Mesenchymal stem cell (in vitro differentiated cells and primary cell): ENCODE results near the gene ADCY1.

Source experiments
- DNase-seq: peaks from one replicate; pipeline ENCODE4 v3.0.0-alpha.2; 2013
- H2AFZ ChIP-seq: one replicate; pipeline ENCODE4 v1.6.1; 2013; ENCODE audit warnings: low read depth, mild to moderate bottlenecking, control low read depth, inconsistent platforms, low read length, moderate library complexity
- H2AK5ac ChIP-seq: 2 replicates; pipeline ENCODE4 v1.6.1; 2013; ENCODE audit warnings: low read length, moderate library complexity, mild to moderate bottlenecking, inconsistent platforms; ENCODE audit not compliant: severe bottlenecking
- H2BK120ac ChIP-seq: one replicate; pipeline ENCODE4 v1.6.1; 2013; ENCODE audit warnings: low read depth, mild to moderate bottlenecking, inconsistent platforms, low read length, moderate library complexity
- H2BK12ac ChIP-seq, 2 experiments: one replicate each; pipeline ENCODE4 v1.6.1; 2013; ENCODE audit warnings: inconsistent platforms in 2 of 2, low read length in 2 of 2, mild to moderate bottlenecking in 2 of 2, moderate library complexity in 2 of 2, control low read depth in 1 of 2
- H2BK15ac ChIP-seq: one replicate; pipeline ENCODE4 v1.6.1; 2013; ENCODE audit warnings: mild to moderate bottlenecking, low read depth, inconsistent platforms; ENCODE audit not compliant: poor library complexity, severe bottlenecking
- H2BK5ac ChIP-seq: 2 replicates; pipeline ENCODE4 v1.6.1; 2013; ENCODE audit warnings: low read depth, mild to moderate bottlenecking, low read length, control low read depth, inconsistent platforms; ENCODE audit not compliant: poor library complexity, severe bottlenecking
- H3K14ac ChIP-seq, 2 experiments: one replicate each; pipeline ENCODE4 v1.6.1; 2013; ENCODE audit warnings: inconsistent platforms in 2 of 2, low read length in 2 of 2, control low read depth in 1 of 2, mild to moderate bottlenecking in 1 of 2, moderate library complexity in 1 of 2
- H3K18ac ChIP-seq, 2 experiments: one replicate each; pipeline ENCODE4 v1.6.1; 2013; ENCODE audit warnings: inconsistent platforms in 2 of 2, low read length in 2 of 2, control low read depth in 1 of 2, low read depth in 1 of 2, mild to moderate bottlenecking in 1 of 2
- H3K23ac ChIP-seq, 2 experiments: one replicate each; pipeline ENCODE4 v1.6.1; 2013; ENCODE audit warnings: inconsistent platforms in 2 of 2, low read length in 2 of 2, mild to moderate bottlenecking in 2 of 2, moderate library complexity in 2 of 2, control low read depth in 1 of 2
- H3K27ac ChIP-seq: 2 replicates; pipeline ENCODE4 v1.5.1; 2013; ENCODE audit warnings: mild to moderate bottlenecking, moderate library complexity, low read length, control low read depth, inconsistent platforms; ENCODE audit not compliant: poor library complexity, severe bottlenecking
- H3K27me3 ChIP-seq, 2 experiments: 2 replicates each; pipeline versions ENCODE4 v1.6.1 to v1.7.0; 2013; ENCODE audit warnings: low read length in 2 of 2, mild to moderate bottlenecking in 2 of 2, moderate library complexity in 2 of 2, control low read depth in 1 of 2, inconsistent platforms in 1 of 2; ENCODE audit not compliant: control insufficient read depth in 1 of 2, insufficient read depth in 1 of 2
- H3K36me3 ChIP-seq, 2 experiments: 2 replicates each; pipeline versions ENCODE4 v1.6.1 to v1.7.0; 2013; ENCODE audit warnings: low read length in 2 of 2, control low read depth in 1 of 2, inconsistent platforms in 1 of 2, low read depth in 1 of 2, mild to moderate bottlenecking in 1 of 2; ENCODE audit not compliant: insufficient read depth in 2 of 2, control insufficient read depth in 1 of 2
- H3K4ac ChIP-seq, 2 experiments: one replicate each; pipeline ENCODE4 v1.6.1; 2013; ENCODE audit warnings: inconsistent platforms in 2 of 2, low read length in 2 of 2, mild to moderate bottlenecking in 2 of 2, moderate library complexity in 2 of 2, control low read depth in 1 of 2, low read depth in 1 of 2
- H3K4me1 ChIP-seq: 2 replicates; pipeline ENCODE4 v1.6.1; 2013; ENCODE audit warnings: low read depth, low read length, control low read depth; ENCODE audit not compliant: control insufficient read depth, insufficient read depth
- H3K4me2 ChIP-seq: 2 replicates; pipeline ENCODE4 v1.6.1; 2013; ENCODE audit warnings: low read length, mild to moderate bottlenecking, inconsistent platforms; ENCODE audit not compliant: poor library complexity, severe bottlenecking
- H3K4me3 ChIP-seq, 2 experiments: 2 replicates each; pipeline versions ENCODE4 v1.5.1 to v1.7.0; 2013; ENCODE audit warnings: low read length in 2 of 2, mild to moderate bottlenecking in 2 of 2, control low read depth in 1 of 2, low read depth in 1 of 2; ENCODE audit not compliant: insufficient read depth in 1 of 2
- H3K79me1 ChIP-seq: replicated peaks from 2 replicates; pipeline ENCODE4 v1.6.1; 2013; ENCODE audit warnings: mild to moderate bottlenecking, control low read depth, low read length, inconsistent platforms; ENCODE audit not compliant: poor library complexity, severe bottlenecking
- H3K9ac ChIP-seq: 2 replicates; pipeline ENCODE4 v1.7.0; 2013; ENCODE audit warnings: mild to moderate bottlenecking, low read length, moderate library complexity
- H3K9me3 ChIP-seq: 2 replicates; pipeline ENCODE4 v1.7.0; 2013; ENCODE audit warnings: mild to moderate bottlenecking, low read length; ENCODE audit not compliant: control insufficient read depth
- H4K8ac ChIP-seq: one replicate; pipeline ENCODE4 v1.6.1; 2013; ENCODE audit warnings: inconsistent platforms, mild to moderate bottlenecking, low read length, moderate library complexity
- H4K91ac ChIP-seq: one replicate; pipeline ENCODE4 v1.6.1; 2013; ENCODE audit warnings: mild to moderate bottlenecking, low read length, inconsistent platforms
- WGBS: methylation state at CpG from one replicate; pipeline ENCODE4 v1.1.7; 2013; ENCODE audit warnings: mixed read lengths; 5-methylcytosine and 5-hydroxymethylcytosine counted together

ADCY1 gene

GRCh38 chr7:45714521-45714820, 140.3 kb downstream of the ADCY1 start:
- Histone ChIP-seq H3K9ac (no peak overlapping the region), H2BK120ac (no peak overlapping the region), H4K8ac (no peak overlapping the region), H3K79me1 (no peaks in the 10 kb centered on the region), H3K36me3 (peaks cover 0 to 3% of the 10 kb centered on the region in 2 experiments), H3K4me3 (no peak overlapping the region), H2BK15ac (no peak overlapping the region), H2BK12ac (no peak overlapping the region), H3K27me3 (peaks cover 0 to 35% of the 10 kb centered on the region in 2 experiments), H3K18ac (no peak overlapping the region), H3K4me1 (peaks cover 10% of the 10 kb centered on the region), H3K14ac (no peak overlapping the region), H4K91ac (no peak overlapping the region), H2AK5ac (no peak overlapping the region), H3K23ac (no peak overlapping the region), H3K9me3 (no peaks in the 10 kb centered on the region), H3K4ac (no peak overlapping the region), H3K27ac (no peak overlapping the region), H2BK5ac (no peak overlapping the region), H2AFZ (no peak overlapping the region), H3K4me2 (no peak overlapping the region)
- WGBS: 67% methylated on average over 4 of the region's 4 CpGs
- no peak for DNase-seq

GRCh38 chr7:45715471-45716352, 141.5 kb downstream of the ADCY1 start:
- Histone ChIP-seq H3K27me3 (peaks cover 0 to 26% of the 10 kb centered on the region in 2 experiments), H2BK5ac (no peak overlapping the region), H3K14ac (peak overlapping the region in 1 of 2 experiments; percentile 68), H3K79me1 (no peaks in the 10 kb centered on the region), H2AFZ (no peak overlapping the region), H2BK120ac (no peak overlapping the region), H3K36me3 (peaks cover 0 to 3% of the 10 kb centered on the region in 2 experiments), H3K4ac (no peak overlapping the region), H3K4me1 (peaks cover 10% of the 10 kb centered on the region), H4K8ac (no peak overlapping the region), H3K23ac (no peak overlapping the region), H3K4me2 (no peak overlapping the region), H2BK12ac (no peak overlapping the region), H3K27ac (no peak overlapping the region), H2AK5ac (no peak overlapping the region), H4K91ac (no peak overlapping the region), H3K9ac (no peak overlapping the region), H3K18ac (no peak overlapping the region), H3K9me3 (no peaks in the 10 kb centered on the region), H2BK15ac (no peak overlapping the region), H3K4me3 (no peak overlapping the region)
- WGBS: 87% methylated on average over 15 of the region's 15 CpGs
- no peak for DNase-seq

DNA sequence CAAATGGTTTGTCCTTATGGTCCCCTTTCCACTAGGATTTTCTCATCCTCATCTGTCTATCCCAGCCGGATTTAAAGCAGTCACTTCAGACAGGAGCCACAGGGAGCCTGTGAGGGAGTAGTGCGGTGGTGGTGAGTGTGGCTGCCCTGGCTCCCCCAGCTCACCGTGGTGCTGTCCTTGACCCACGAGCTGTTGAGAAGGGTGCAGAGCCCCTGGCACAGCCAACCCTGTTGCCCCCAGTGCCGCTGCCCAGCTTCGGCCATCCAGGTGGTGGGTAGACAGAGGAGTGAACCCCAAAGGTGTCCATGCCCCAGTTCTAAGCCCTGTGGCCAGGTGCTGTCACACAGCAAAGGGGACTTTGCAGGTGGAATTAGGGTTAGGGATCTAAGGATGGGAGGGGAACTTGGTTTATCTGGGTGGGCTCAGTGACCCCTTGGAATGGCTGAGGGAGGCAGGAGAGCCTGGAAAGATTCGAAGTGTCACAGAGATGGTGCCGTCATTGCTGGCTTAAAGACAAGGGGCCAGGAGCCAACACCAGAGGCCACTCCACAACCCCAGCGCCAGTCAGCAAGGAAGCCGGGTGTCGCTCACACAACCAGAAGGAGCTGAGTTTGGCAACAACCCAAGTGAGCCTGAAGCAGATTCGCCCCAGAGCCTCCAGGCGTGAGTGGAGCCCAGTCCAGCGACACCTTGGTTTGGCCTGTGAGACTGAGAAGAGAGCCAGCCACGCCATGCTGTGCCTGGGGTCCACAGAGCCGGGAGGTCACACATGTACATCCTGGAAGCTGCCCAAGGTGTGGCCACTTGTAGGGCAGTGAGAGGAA, 142.4 kb downstream of the ADCY1 start:
- Histone ChIP-seq H3K4me1 (peaks cover 10% of the 10 kb centered on the region), H3K4me2 (no peak overlapping the region), H3K27ac (no peak overlapping the region), H2BK12ac (no peak overlapping the region), H3K23ac (no peak overlapping the region), H3K27me3 (peaks cover 0 to 22% of the 10 kb centered on the region in 2 experiments), H2AK5ac (no peak overlapping the region), H2AFZ (no peak overlapping the region), H2BK15ac (no peak overlapping the region), H4K91ac (no peak overlapping the region), H3K9me3 (no peaks in the 10 kb centered on the region), H3K79me1 (no peaks in the 10 kb centered on the region), H3K9ac (no peak overlapping the region), H4K8ac (no peak overlapping the region), H3K4me3 (no peak overlapping the region), H3K14ac (no peak overlapping the region), H2BK120ac (no peak overlapping the region), H3K4ac (no peak overlapping the region), H3K36me3 (peaks cover 0 to 3% of the 10 kb centered on the region in 2 experiments), H3K18ac (no peak overlapping the region), H2BK5ac (no peak overlapping the region)
- 92% methylated on average over 16 of the region's 16 CpGs for WGBS
- DNase-seq: no peak

- H3K9ac ChIP-seq: no peak overlapping the region
- H4K8ac ChIP-seq: no peak overlapping the region
- no peaks in the 10 kb centered on the region for H3K79me1 ChIP-seq
- H3K4me3 ChIP-seq: no peak overlapping the region
- no peaks in the 10 kb centered on the region for H3K9me3 ChIP-seq
- no peak for DNase-seq
- no peak overlapping the region for H3K14ac ChIP-seq
- no peak overlapping the region for H3K23ac ChIP-seq
- H2BK5ac ChIP-seq: no peak overlapping the region
- H2AFZ ChIP-seq: no peak overlapping the region
- peaks cover 10% of the 10 kb centered on the region for H3K4me1 ChIP-seq
- no peak overlapping the region for H3K18ac ChIP-seq
- 81% methylated on average over 16 of the region's 17 CpGs for WGBS
- peaks cover 2 to 10% of the 10 kb centered on the region in 2 experiments for H3K36me3 ChIP-seq
- no peak overlapping the region for H3K4ac ChIP-seq
- no peak overlapping the region for H2AK5ac ChIP-seq
- H3K27ac ChIP-seq: no peak overlapping the region
- no peak overlapping the region for H2BK12ac ChIP-seq
- peaks cover 0 to 22% of the 10 kb centered on the region in 2 experiments for H3K27me3 ChIP-seq
- H4K91ac ChIP-seq: no peak overlapping the region
- H3K4me2 ChIP-seq: no peak overlapping the region
- no peak overlapping the region for H2BK15ac ChIP-seq
- H2BK120ac ChIP-seq: no peak overlapping the region
These were observed 143.5 kb downstream of the ADCY1 start for GRCh38 chr7:45717537-45718235.
